Melanocyte of skin (primary cell): ENCODE results near the gene DAZL. TPM values are rescaled to one million over a fixed set of nuclear protein-coding genes. Genes with fewer than 3 reads are reported as not detected.

Source experiments
- total RNA-seq, 2 donors: library from RNA; depleted of rRNA; stranded (reverse); fragments of >200 nt; gene quantifications; 2 replicates each; pipeline ENCODE4 v1.2.3, GENCODE V29; 2012

DAZL gene
- not detected for total RNA-seq

GRCh38 chr3:16604887-16605602 is at the start of gene DAZL:
Gene DAZL, minus strand, starts transcription at chr3:16605423. Its CDS starts 218 bp downstream, at chr3:16605205.

Other genes starting within 250 kb of the DAZL start
- 10 to 100 TPM; 18.3 to 21.3 TPM for gene RFTN1, start 91.7 kb downstream of the DAZL start, total RNA-seq